Natural killer cell (primary cell): ENCODE measurements around the gene ACVR1. TPM values are rescaled to one million over a fixed set of nuclear protein-coding genes. Genes with fewer than 3 reads are reported as not detected.

ENCODE experiments used
- ATAC-seq, 3 donors: fragments of 150-1000 bp in 2 of 3; fragments of 200-7000 bp in 1 of 3; cut with Tn5 transposase; 1 replicate in 1 of 3; 2 replicates in 2 of 3; pipeline ENCODE4 v1.10.0; 2021; ENCODE audit warnings: mild to moderate bottlenecking in 2 of 3, moderate library complexity in 2 of 3
- DNase-seq, 2 donors: peaks; one replicate each; pipeline versions ENCODE4 v3.0.0 to v3.0.0-alpha.2; 2013 to 2021; ENCODE audit warnings: mixed read lengths in 1 of 2
- H3K27ac ChIP-seq: one replicate; pipeline ENCODE4 v1.5.1; 2013; ENCODE audit warnings: mild to moderate bottlenecking, low read length
- H3K27me3 ChIP-seq: one replicate; pipeline ENCODE4 v1.6.1; 2013; ENCODE audit warnings: low read length; ENCODE audit not compliant: control insufficient read depth, insufficient read depth
- H3K36me3 ChIP-seq: one replicate; pipeline ENCODE4 v1.6.1; 2013; ENCODE audit warnings: low read length; ENCODE audit not compliant: control insufficient read depth, insufficient read depth
- H3K4me1 ChIP-seq: one replicate; pipeline ENCODE4 v1.6.1; 2013; ENCODE audit warnings: low read length; ENCODE audit not compliant: control insufficient read depth, insufficient read depth
- H3K4me3 ChIP-seq: one replicate; pipeline ENCODE4 v1.5.1; 2013; ENCODE audit warnings: low read length
- H3K9me3 ChIP-seq: one replicate; pipeline ENCODE4 v1.6.1; 2013; ENCODE audit warnings: low read length; ENCODE audit not compliant: control insufficient read depth, insufficient read depth
- H3K27ac Mint-ChIP-seq, 2 donors: one replicate each; pipeline ENCODE4 v1.8.0; 2022; ENCODE audit warnings: mild to moderate bottlenecking in 2 of 2, mixed read lengths in 2 of 2, moderate library complexity in 1 of 2
- H3K27me3 Mint-ChIP-seq, 2 donors: one replicate each; pipeline ENCODE4 v1.8.0; 2022; ENCODE audit warnings: low read depth in 2 of 2, mixed read lengths in 2 of 2
- H3K36me3 Mint-ChIP-seq: one replicate; pipeline ENCODE4 v1.8.0; 2022; ENCODE audit warnings: mixed read lengths
- H3K4me1 Mint-ChIP-seq, 2 donors: one replicate each; pipeline ENCODE4 v1.8.0; 2022; ENCODE audit warnings: mixed read lengths in 2 of 2
- H3K4me3 Mint-ChIP-seq: one replicate; pipeline ENCODE4 v1.8.0; 2022; ENCODE audit warnings: mild to moderate bottlenecking, moderate library complexity, mixed read lengths
- H3K9me3 Mint-ChIP-seq, 2 donors: one replicate each; pipeline ENCODE4 v1.8.0; 2022; ENCODE audit warnings: mixed read lengths in 2 of 2
- WGBS: methylation state at CpG from one replicate; pipeline ENCODE4 v1.1.7; 2013; ENCODE audit warnings: missing lambda C conversion rate; ENCODE audit not compliant: insufficient coverage; 5-methylcytosine and 5-hydroxymethylcytosine counted together
- intact Hi-C: fragments of 100-400 bp; cut with micrococcal nuclease; formaldehyde crosslinking; loops from one replicate; pipeline ENCODE4 v1.14.2; 2022
- total RNA-seq, 4 donors: library from RNA; stranded (reverse); fragments of 120-200 nt in 1 of 4; gene quantifications; one replicate each; pipeline versions ENCODE4 v1.2.3 to v1.2.4, GENCODE V29; 2013 to 2022
- TF ChIP-seq, protein P1 (sequence below): fragments of 200-600 bp; IDR thresholded peaks from one replicate; pipeline ENCODE4 v1.8.0; 2022; ENCODE audit warnings: antibody characterized with exemption

ACVR1 gene
- total RNA-seq, 3 donors from 2014 or later (not counting 1 experiment from before 2014, with no cell fraction given): 3.3 to 6.9 (median 6.1) TPM

DNA sequence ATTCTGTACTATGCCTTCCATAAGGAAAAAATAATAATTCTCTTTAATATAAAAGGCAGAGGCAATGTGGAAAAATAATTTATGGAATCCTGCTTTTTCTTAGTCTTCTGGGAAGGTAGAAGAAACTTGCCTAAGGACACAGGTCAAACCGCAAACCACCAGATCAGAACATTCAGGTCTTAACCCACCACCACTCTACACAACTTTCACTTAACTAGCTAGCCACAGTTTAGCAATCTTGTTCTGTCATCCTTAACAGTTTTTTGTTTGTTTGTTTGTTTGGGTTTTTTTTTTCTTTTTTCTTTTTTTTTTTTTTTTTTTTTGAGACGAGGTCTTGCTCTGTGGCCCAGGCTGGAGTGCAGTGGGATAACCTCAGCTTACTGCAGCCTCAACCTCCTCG, 70.6 kb downstream of the ACVR1 start:
- Histone ChIP-seq H3K36me3 (no peaks in the 10 kb centered on the region), H3K4me3 (no peak overlapping the region), H3K9me3 (no peaks in the 10 kb centered on the region), H3K4me1 (no peaks in the 10 kb centered on the region), H3K27ac (no peak overlapping the region), H3K27me3 (no peaks in the 10 kb centered on the region)
- Mint-ChIP-seq H3K27ac (no peak overlapping the region), H3K36me3 (no peaks in the 10 kb centered on the region), H3K4me3 (no peak overlapping the region), H3K27me3 (no peaks in the 10 kb centered on the region), H3K9me3 (no peaks in the 10 kb centered on the region), H3K4me1 (no peaks in the 10 kb centered on the region)
- WGBS: 90% methylated on average over 1 of the region's 3 CpGs
- DNase-seq (no peak), ATAC-seq (no peak)
- TF ChIP-seq, protein P1, sequence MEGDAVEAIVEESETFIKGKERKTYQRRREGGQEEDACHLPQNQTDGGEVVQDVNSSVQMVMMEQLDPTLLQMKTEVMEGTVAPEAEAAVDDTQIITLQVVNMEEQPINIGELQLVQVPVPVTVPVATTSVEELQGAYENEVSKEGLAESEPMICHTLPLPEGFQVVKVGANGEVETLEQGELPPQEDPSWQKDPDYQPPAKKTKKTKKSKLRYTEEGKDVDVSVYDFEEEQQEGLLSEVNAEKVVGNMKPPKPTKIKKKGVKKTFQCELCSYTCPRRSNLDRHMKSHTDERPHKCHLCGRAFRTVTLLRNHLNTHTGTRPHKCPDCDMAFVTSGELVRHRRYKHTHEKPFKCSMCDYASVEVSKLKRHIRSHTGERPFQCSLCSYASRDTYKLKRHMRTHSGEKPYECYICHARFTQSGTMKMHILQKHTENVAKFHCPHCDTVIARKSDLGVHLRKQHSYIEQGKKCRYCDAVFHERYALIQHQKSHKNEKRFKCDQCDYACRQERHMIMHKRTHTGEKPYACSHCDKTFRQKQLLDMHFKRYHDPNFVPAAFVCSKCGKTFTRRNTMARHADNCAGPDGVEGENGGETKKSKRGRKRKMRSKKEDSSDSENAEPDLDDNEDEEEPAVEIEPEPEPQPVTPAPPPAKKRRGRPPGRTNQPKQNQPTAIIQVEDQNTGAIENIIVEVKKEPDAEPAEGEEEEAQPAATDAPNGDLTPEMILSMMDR: no peak
- intact Hi-C loops: no loop called here

DNA sequence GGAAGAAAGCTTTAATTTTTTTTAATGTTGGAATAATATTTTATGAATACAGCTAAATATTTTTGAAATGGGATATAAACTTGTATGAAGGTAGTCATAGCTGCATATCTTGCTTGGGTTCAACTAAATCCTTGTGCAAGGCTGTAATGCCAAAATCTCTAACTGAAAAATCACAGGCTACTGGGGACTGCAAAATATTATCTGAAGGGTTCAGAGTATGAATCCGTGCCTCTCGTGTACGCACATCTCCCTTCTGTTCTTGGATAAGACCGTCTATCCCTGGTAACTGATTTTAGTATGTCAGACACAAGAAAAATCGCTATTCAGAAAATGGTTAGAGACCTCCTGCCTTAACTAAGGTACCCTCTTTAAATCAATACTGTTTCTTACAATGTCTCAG, 71.8 kb downstream of the ACVR1 start:
- no peak for ATAC-seq
- no peaks in the 10 kb centered on the region for H3K27me3 Mint-ChIP-seq
- H3K4me1 Mint-ChIP-seq: no peaks in the 10 kb centered on the region
- no peaks in the 10 kb centered on the region for H3K36me3 Mint-ChIP-seq
- H3K27ac ChIP-seq: no peak overlapping the region
- no peaks in the 10 kb centered on the region for H3K9me3 ChIP-seq
- no peak overlapping the region for H3K27ac Mint-ChIP-seq
- 97% methylated on average over 5 of the region's 5 CpGs for WGBS
- no peaks in the 10 kb centered on the region for H3K9me3 Mint-ChIP-seq
- no peaks in the 10 kb centered on the region for H3K27me3 ChIP-seq
- no peak for DNase-seq
- intact Hi-C loops: no loop called here
- no peak overlapping the region for H3K4me3 Mint-ChIP-seq
- TF ChIP-seq, protein P1: no peak
- no peak overlapping the region for H3K4me3 ChIP-seq
- H3K4me1 ChIP-seq: no peaks in the 10 kb centered on the region
- no peaks in the 10 kb centered on the region for H3K36me3 ChIP-seq

DNA sequence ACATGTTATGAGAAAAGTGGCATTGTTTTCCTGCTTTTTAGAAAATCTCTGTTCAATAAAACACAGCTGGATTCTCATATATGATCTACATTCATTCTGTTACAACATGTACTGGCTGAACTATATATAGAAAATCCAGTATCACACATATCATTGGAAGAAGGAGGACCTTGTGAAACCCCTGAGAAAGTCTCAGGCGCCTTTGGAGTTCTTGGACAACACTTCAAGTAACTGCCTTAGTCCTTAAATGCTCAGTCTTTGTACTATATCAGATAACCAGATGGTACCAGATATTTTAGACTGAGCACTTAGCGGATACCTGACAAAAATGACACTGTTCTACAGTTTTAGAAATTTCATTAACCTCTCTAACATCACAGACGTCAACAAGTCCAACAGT, 72.2 kb downstream of the ACVR1 start:
- H3K36me3 Mint-ChIP-seq: no peaks in the 10 kb centered on the region
- no peak overlapping the region for H3K27ac ChIP-seq
- H3K4me3 Mint-ChIP-seq: no peak overlapping the region
- H3K4me3 ChIP-seq: no peak overlapping the region
- H3K4me1 ChIP-seq: no peaks in the 10 kb centered on the region
- no peak overlapping the region for H3K27ac Mint-ChIP-seq
- H3K4me1 Mint-ChIP-seq: no peaks in the 10 kb centered on the region
- DNase-seq (no peak), ATAC-seq (no peak)
- WGBS: 93% methylated on average over 3 of the region's 3 CpGs
- no peaks in the 10 kb centered on the region for H3K9me3 ChIP-seq
- no peaks in the 10 kb centered on the region for H3K27me3 Mint-ChIP-seq
- no peaks in the 10 kb centered on the region for H3K36me3 ChIP-seq
- intact Hi-C loops: no loop called here
- H3K27me3 ChIP-seq: no peaks in the 10 kb centered on the region
- H3K9me3 Mint-ChIP-seq: no peaks in the 10 kb centered on the region
- TF ChIP-seq, protein P1: no peak

DNA sequence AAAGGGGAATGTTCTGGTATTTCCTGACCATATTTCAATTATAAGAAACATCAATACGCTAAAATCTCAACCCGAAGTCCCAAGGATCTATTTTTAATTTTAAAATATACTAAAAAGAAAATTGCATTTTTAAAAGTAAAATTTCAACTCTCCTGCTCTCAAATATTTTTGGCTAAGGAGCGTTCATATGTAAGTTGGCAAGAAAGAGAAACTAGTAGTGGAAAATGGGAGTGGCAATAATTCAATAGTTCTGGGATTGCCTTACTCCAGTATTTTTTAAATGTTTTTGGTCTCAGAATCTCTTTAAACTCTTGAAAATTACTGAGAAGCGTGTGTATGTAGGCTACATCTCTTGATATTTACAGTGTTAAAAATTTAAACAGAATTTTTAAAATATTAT, 72.7 kb downstream of the ACVR1 start:
- ATAC-seq (no peak), DNase-seq (no peak)
- intact Hi-C loops: no loop called here
- Histone ChIP-seq H3K27ac (no peak overlapping the region), H3K4me3 (no peak overlapping the region), H3K36me3 (no peaks in the 10 kb centered on the region), H3K27me3 (no peaks in the 10 kb centered on the region), H3K9me3 (no peaks in the 10 kb centered on the region), H3K4me1 (no peaks in the 10 kb centered on the region)
- WGBS: 100% methylated on average over 1 of the region's 4 CpGs
- H3K36me3 Mint-ChIP-seq: no peaks in the 10 kb centered on the region
- no peaks in the 10 kb centered on the region for H3K27me3 Mint-ChIP-seq
- H3K9me3 Mint-ChIP-seq: no peaks in the 10 kb centered on the region
- TF ChIP-seq, protein P1: no peak
- no peak overlapping the region for H3K27ac Mint-ChIP-seq
- H3K4me3 Mint-ChIP-seq: no peak overlapping the region
- no peaks in the 10 kb centered on the region for H3K4me1 Mint-ChIP-seq
